Measurements from ENCODE around the gene SELENOT. TPM values are rescaled to one million over a fixed set of nuclear protein-coding genes. Genes with fewer than 3 reads are reported as not detected.
"Not testable (repeated sequence)": the region's sequence is repeated elsewhere in the genome, so short reads cannot be mapped to it uniquely, and the experiment has no call there.

Gene SELENOT
- total RNA-seq, 1 donor from 2014 or later, result 118 TPM

DNA sequence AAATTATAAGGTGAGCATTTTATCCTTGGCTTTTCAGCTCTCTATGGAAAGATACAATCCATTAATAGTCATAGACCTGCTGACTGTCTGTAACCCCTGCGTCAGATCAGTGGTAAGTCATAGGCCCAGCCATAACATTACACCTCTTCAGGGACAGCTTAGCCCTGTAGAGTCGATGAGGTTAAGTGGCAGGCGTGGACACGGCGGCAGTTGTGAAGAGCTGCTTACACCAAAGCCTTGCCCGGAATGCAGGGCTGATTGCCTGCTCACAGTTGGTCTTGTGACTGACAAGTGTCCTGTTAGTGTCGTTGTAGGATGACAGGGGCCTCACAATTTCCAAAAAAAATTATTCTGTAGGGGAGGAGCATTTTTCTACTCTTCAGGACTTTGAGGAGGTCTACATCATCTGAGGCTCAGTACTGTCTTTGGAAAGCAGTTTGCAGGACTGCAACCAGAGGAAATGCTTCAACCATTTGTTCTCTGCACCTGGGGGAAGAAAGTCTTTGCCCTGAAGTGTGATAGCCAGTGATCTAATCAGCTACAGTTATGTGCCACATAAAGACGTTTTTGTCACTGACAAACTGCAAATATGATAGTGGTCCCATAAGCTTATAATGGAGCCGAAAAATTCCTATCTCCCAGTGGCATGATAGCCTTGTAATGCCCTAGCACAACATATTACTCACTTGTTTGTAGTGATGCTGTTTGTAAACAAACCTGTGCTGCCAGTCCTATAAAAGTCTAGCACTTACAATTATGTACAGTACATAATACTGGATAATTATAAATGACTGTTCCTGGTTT is 14.9 kb upstream of the SELENOT start:
- Histone ChIP-seq H3K27ac (peak overlapping the region; percentile 3), H3K9me3 (no peaks in the 10 kb centered on the region), H3K27me3 (no peaks in the 10 kb centered on the region), H3K36me3 (peaks cover 26% of the 10 kb centered on the region), H3K4me3 (no peak overlapping the region), H3K4me1 (no peaks in the 10 kb centered on the region)
- ATAC-seq, result peak; percentile 92
- DNase-seq, result peak; percentile 71
- intact Hi-C loops (cut with DNase I), result no loop called here
- TF ChIP-seq, protein P1, sequence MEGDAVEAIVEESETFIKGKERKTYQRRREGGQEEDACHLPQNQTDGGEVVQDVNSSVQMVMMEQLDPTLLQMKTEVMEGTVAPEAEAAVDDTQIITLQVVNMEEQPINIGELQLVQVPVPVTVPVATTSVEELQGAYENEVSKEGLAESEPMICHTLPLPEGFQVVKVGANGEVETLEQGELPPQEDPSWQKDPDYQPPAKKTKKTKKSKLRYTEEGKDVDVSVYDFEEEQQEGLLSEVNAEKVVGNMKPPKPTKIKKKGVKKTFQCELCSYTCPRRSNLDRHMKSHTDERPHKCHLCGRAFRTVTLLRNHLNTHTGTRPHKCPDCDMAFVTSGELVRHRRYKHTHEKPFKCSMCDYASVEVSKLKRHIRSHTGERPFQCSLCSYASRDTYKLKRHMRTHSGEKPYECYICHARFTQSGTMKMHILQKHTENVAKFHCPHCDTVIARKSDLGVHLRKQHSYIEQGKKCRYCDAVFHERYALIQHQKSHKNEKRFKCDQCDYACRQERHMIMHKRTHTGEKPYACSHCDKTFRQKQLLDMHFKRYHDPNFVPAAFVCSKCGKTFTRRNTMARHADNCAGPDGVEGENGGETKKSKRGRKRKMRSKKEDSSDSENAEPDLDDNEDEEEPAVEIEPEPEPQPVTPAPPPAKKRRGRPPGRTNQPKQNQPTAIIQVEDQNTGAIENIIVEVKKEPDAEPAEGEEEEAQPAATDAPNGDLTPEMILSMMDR (IDR thresholded peaks at IDR 0.05), result no peak

GRCh38 chr3:150589759-150590158 is 13.4 kb upstream of the SELENOT start:
- no peak overlapping the region for H3K27ac ChIP-seq
- no peaks in the 10 kb centered on the region for H3K4me1 ChIP-seq
- H3K27me3 ChIP-seq, result no peaks in the 10 kb centered on the region
- no peak overlapping the region for H3K4me3 ChIP-seq
- DNase-seq (no peak), ATAC-seq (peak; percentile 71)
- peaks cover 10% of the 10 kb centered on the region for H3K36me3 ChIP-seq
- intact Hi-C loops (cut with DNase I), result no loop called here
- TF ChIP-seq, protein P1 (IDR thresholded peaks at IDR 0.05), result no peak
- H3K9me3 ChIP-seq, result no peaks in the 10 kb centered on the region

- intact Hi-C loops (cut with DNase I), result no loop called here
- no peaks in the 10 kb centered on the region for H3K9me3 ChIP-seq
- TF ChIP-seq, protein P1 (IDR thresholded peaks at IDR 0.05), result no peak
- DNase-seq, result no peak
- no peak overlapping the region for H3K27ac ChIP-seq
- no peaks in the 10 kb centered on the region for H3K27me3 ChIP-seq
- H3K4me1 ChIP-seq, result no peaks in the 10 kb centered on the region
- H3K36me3 ChIP-seq, result no peaks in the 10 kb centered on the region
- no peak for ATAC-seq
- H3K4me3 ChIP-seq, result no peak overlapping the region
These were observed 9.0 kb upstream of the SELENOT start for GRCh38 chr3:150594150-150594549.

DNA sequence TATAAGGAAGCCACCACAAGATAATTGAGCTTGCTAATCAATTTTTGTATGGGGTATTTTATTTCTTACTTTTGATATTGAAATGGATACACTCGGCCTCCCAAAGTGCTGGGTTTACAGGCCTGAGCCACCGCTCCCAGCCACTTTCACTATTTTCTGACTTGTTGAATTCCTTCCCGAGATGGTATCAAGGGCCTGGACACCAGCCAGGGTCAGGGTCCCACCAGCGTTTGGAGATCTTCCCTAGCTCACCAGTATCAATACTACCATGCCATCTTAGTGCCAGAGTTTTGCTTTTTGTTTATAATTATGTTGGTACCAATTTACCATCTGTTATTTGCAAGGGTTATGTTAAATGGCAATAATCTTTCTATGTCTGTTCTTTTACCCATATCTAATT is 5.5 kb upstream of the SELENOT start:
- ATAC-seq, result no peak
- H3K27me3 ChIP-seq, result no peaks in the 10 kb centered on the region
- H3K36me3 ChIP-seq, result no peaks in the 10 kb centered on the region
- H3K9me3 ChIP-seq, result no peaks in the 10 kb centered on the region
- no peak overlapping the region for H3K4me3 ChIP-seq
- TF ChIP-seq, protein P1 (IDR thresholded peaks at IDR 0.05), result no peak
- no peak for DNase-seq
- intact Hi-C loops (cut with DNase I), result no loop called here
- H3K4me1 ChIP-seq, result peaks cover 6% of the 10 kb centered on the region
- no peak overlapping the region for H3K27ac ChIP-seq

DNA sequence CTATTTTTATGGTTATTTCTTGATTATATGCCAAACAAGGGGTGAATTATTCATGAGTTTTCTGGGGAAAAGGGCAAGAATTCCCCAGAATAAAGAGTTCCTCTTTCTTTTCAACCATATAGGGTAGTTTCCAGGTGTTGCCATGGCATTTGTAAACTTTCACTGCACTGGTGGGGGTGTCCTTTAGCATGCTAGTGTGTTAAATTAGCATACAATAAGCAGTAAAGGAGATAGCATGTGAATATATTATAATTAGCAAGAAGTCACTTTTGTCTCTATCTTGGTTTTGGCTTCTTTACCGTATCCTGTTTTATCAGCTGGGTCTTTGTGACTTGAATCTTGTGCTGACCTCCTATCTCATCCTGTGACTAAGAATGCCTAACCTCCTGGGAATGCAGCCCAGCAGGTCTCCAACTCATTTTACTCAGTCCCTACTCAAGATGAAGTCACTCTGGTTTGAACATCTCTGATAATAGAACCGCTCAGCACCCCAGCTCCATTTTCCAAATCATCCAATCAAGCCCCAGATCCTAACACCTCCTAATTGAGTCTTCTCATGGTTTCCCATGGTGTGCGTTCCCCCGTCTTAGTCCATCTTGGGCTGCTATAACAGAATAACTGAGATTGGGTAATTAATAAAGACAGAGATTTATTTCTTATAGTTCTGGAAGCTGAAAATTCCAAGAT is 3.4 kb upstream of the SELENOT start:
- intact Hi-C loops (cut with DNase I), result no loop called here
- Histone ChIP-seq H3K36me3 (no peaks in the 10 kb centered on the region), H3K27ac (no peak overlapping the region), H3K27me3 (no peaks in the 10 kb centered on the region), H3K9me3 (no peaks in the 10 kb centered on the region), H3K4me1 (peaks cover 11% of the 10 kb centered on the region), H3K4me3 (no peak overlapping the region)
- TF ChIP-seq, protein P1 (IDR thresholded peaks at IDR 0.05), result no peak
- ATAC-seq (no peak), DNase-seq (no peak)

DNA sequence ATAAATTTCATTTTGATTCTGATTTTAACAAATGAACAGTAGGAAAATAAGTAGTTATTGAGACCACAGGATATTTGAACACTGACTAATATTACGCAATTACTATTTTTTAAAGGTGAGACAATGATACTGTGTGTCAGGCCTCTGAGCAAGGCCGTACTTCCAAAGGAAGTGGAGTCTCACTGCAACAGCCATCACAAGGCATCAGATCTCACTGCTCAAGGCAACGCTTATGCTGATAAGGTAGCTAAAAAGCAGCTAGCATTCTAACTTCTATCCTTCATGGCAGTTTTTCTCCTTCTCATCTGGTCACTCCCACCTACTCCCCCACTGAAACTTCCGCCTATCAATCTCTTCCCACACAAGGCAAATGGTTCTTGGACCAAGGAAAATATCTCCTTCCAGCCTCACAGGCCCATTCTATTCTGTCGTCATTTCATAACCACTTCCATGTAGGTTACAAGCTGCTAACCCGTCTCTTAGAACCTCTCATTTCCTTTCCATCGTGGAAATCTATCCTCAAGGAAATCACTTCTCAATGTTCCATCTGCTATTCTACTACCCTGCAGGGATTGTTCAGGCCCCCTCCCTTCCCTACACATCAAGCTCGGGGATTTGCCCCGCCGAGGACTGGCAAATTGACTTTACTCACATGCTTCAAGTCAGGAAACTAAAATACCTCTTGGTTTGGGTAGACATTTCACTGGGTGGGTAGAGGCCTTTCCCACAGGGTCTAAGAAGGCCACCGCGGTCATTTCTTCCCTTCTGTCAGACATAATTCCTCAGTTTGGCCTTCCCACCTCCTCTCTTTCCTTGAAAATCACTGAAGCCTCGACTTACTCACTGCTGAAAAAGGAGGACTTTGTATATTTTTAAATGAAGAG is 2.2 kb upstream of the SELENOT start:
- H3K9me3 ChIP-seq; DNase-seq; H3K36me3 ChIP-seq; H3K27me3 ChIP-seq; intact Hi-C loops (cut with DNase I); H3K4me3 ChIP-seq; ATAC-seq; H3K27ac ChIP-seq: not testable (repeated sequence)
- H3K4me1 ChIP-seq, result peaks cover 22% of the 10 kb centered on the region
